NCI-H187 treated with DMSO at 0.1 percent for 48 hours (cell line): ENCODE data around the gene CLCN1.

Experiments used
- DNase-seq: peaks from one replicate; lab custom pipeline; 2025; lab: John Stamatoyannopoulos, UW

CLCN1 gene

GRCh38 chr7:143396625-143397556 is 81.0 kb downstream of the CLCN1 start:
- DNase-seq, result no peak

GRCh38 chr7:143397710-143398530 is 82.0 kb downstream of the CLCN1 start:
- DNase-seq, result no peak

GRCh38 chr7:143398616-143399015 is 82.7 kb downstream of the CLCN1 start:
- no peak for DNase-seq

- no peak for DNase-seq
Measured at GRCh38 chr7:143399151-143399550, 83.2 kb downstream of the CLCN1 start.

GRCh38 chr7:143399642-143400041 is 83.7 kb downstream of the CLCN1 start:
- DNase-seq, result no peak

- DNase-seq, result no peak
Measured at GRCh38 chr7:143401265-143401664, 85.4 kb downstream of the CLCN1 start.
